Sigmoid colon (tissue), 7 donors: ENCODE results near the gene ABHD6. TPM values are rescaled to one million over a fixed set of nuclear protein-coding genes. Genes with fewer than 3 reads are reported as not detected.

Experiments
- DNase-seq: peaks from one replicate; pipeline ENCODE4 v3.0.0-alpha.2; 2019
- H3K27ac ChIP-seq, 4 donors: fragments of 200-600 bp; sonication (generic); one replicate each; pipeline ENCODE4 v1.5.1; 2016 to 2019; ENCODE audit warnings: mild to moderate bottlenecking in 1 of 4
- H3K27me3 ChIP-seq, 3 donors: fragments of 200-600 bp; sonication (generic); one replicate each; pipeline ENCODE4 v1.5.1; 2019; ENCODE audit warnings: mild to moderate bottlenecking in 1 of 3
- H3K36me3 ChIP-seq, 4 donors: fragments of 200-600 bp; sonication (generic); one replicate each; pipeline ENCODE4 v1.5.1; 2016 to 2019
- H3K4me1 ChIP-seq, 4 donors: fragments of 200-600 bp; sonication (generic); one replicate each; pipeline ENCODE4 v1.5.1; 2017 to 2019
- H3K4me3 ChIP-seq, 4 donors: fragments of 200-600 bp; sonication (generic); one replicate each; pipeline ENCODE4 v1.5.1; 2017 to 2019; ENCODE audit warnings: mild to moderate bottlenecking in 2 of 4, moderate library complexity in 1 of 4
- H3K9me3 ChIP-seq, 4 donors: fragments of 200-600 bp in 3 of 4; sonication (generic) in 3 of 4; one replicate each; pipeline versions ENCODE4 v1.5.1 to v1.6.1; 2013 to 2019
- CTCF ChIP-seq, 4 experiments: fragments of 450-650 bp in 3 of 4; fragments of 200-600 bp in 1 of 4; IDR thresholded peaks; one replicate each; pipeline ENCODE4 v1.5.1; 2016 to 2019; ENCODE audit warnings: antibody characterized with exemption in 4 of 4, mild to moderate bottlenecking in 3 of 4, moderate library complexity in 2 of 4
- EP300 ChIP-seq, 4 donors: sonication (generic); formaldehyde crosslinking; IDR thresholded peaks; one replicate each; pipeline ENCODE4 v1.6.1; 2017; ENCODE audit warnings: antibody characterized with exemption in 4 of 4
- POLR2A ChIP-seq, 2 donors: fragments of 450-650 bp; IDR thresholded peaks; one replicate each; pipeline ENCODE4 v1.6.1; 2016; ENCODE audit warnings: antibody characterized with exemption in 2 of 2, mild to moderate bottlenecking in 2 of 2, moderate library complexity in 2 of 2
- POLR2AphosphoS5 ChIP-seq, 4 donors: sonication (generic); formaldehyde crosslinking; IDR thresholded peaks; one replicate each; pipeline ENCODE4 v1.6.1; 2017; ENCODE audit warnings: antibody characterized with exemption in 4 of 4
- WGBS, 2 donors: extraction: QIAGEN DNeasy Blood & Tissue Kit; methylation state at CpG; one replicate each; pipeline ENCODE4 v1.1.7; 2013; 5-methylcytosine and 5-hydroxymethylcytosine counted together
- intact Hi-C: fragments of 100-400 bp; cut with DNase I; formaldehyde crosslinking; loops from one replicate; pipeline ENCODE4 v1.15.1; 2023
- polyA plus RNA-seq, 3 donors: library from polyadenylated mRNA; stranded (reverse); fragments of 200-250 nt; gene quantifications; one replicate each; pipeline ENCODE4 v1.2.3, GENCODE V29; 2013
- total RNA-seq, 4 donors: library from RNA; depleted of rRNA; stranded (reverse); fragments of >200 nt; gene quantifications; one replicate each; pipeline ENCODE4 v1.1.0, GENCODE V29; 2016
- donor health status: healthy with polysubstance abuse.
- donor health status: Bipolar disorder and iron deficiency.
- donor health status: healthy.

ABHD6 gene
- total and polyA plus RNA-seq, 7 donors: 6.0 to 47.4 (median 15.4) TPM

- Histone ChIP-seq H3K4me1 (no peaks in the 10 kb centered on the region), H3K4me3 (no peak overlapping the region), H3K27me3 (no peaks in the 10 kb centered on the region), H3K27ac (no peak overlapping the region), H3K9me3 (no peaks in the 10 kb centered on the region), H3K36me3 (no peaks in the 10 kb centered on the region)
- intact Hi-C loops: no loop called here
- DNase-seq: no peak
- 97 to 98% methylated on average over 4 of the region's 4 CpGs for WGBS, 2 donors
- no peak for TF ChIP-seq EP300 (IDR thresholded peaks at IDR 0.05)
- TF ChIP-seq CTCF (IDR thresholded peaks at IDR 0.05): no peak
- TF ChIP-seq POLR2A (IDR thresholded peaks at IDR 0.05): no peak
- no peak for TF ChIP-seq POLR2AphosphoS5 (IDR thresholded peaks at IDR 0.05)
Observed at GRCh38 chr3:58190291-58190690, 47.3 kb upstream of the ABHD6 start.

GRCh38 chr3:58190882-58191281 lies 46.7 kb upstream of the ABHD6 start:
- H3K4me3 ChIP-seq: no peak overlapping the region
- no peak overlapping the region for H3K27ac ChIP-seq
- intact Hi-C loops: no loop called here

GRCh38 chr3:58191361-58191991 lies 46.1 kb upstream of the ABHD6 start:
- H3K27ac ChIP-seq: no peak overlapping the region
- H3K27me3 ChIP-seq: no peaks in the 10 kb centered on the region
- intact Hi-C loops: no loop called here
- no peaks in the 10 kb centered on the region for H3K4me1 ChIP-seq
- no peak overlapping the region for H3K4me3 ChIP-seq
- H3K9me3 ChIP-seq: no peaks in the 10 kb centered on the region
- 57 to 76% methylated on average over 10 of the region's 10 CpGs for WGBS, 2 donors
- no peak for DNase-seq
- H3K36me3 ChIP-seq: no peaks in the 10 kb centered on the region
- no peak for TF ChIP-seq CTCF (IDR thresholded peaks at IDR 0.05)
- TF ChIP-seq POLR2A (IDR thresholded peaks at IDR 0.05): no peak
- no peak for TF ChIP-seq POLR2AphosphoS5 (IDR thresholded peaks at IDR 0.05)
- no peak for TF ChIP-seq EP300 (IDR thresholded peaks at IDR 0.05)

More at GRCh38 chr3:58190882-58191281, 46.7 kb upstream of the ABHD6 start:
- TF ChIP-seq CTCF (IDR thresholded peaks at IDR 0.05) (no peak), EP300 (IDR thresholded peaks at IDR 0.05) (no peak), POLR2A (IDR thresholded peaks at IDR 0.05) (no peak), POLR2AphosphoS5 (IDR thresholded peaks at IDR 0.05) (no peak)
- no peaks in the 10 kb centered on the region for H3K4me1 ChIP-seq
- H3K27me3 ChIP-seq: no peaks in the 10 kb centered on the region
- no peaks in the 10 kb centered on the region for H3K9me3 ChIP-seq
- H3K36me3 ChIP-seq: no peaks in the 10 kb centered on the region
- DNase-seq: no peak
- WGBS, 2 donors: 91 to 92% methylated on average over 4 of the region's 4 CpGs

- DNase-seq: no peak
- H3K9me3 ChIP-seq: no peaks in the 10 kb centered on the region
- H3K27me3 ChIP-seq: no peaks in the 10 kb centered on the region
- H3K4me1 ChIP-seq: no peaks in the 10 kb centered on the region
- H3K4me3 ChIP-seq: no peak overlapping the region
- WGBS, 2 donors: 83% methylated on average over 5 of the region's 5 CpGs
- intact Hi-C loops: no loop called here
- no peak overlapping the region for H3K27ac ChIP-seq
- H3K36me3 ChIP-seq: no peaks in the 10 kb centered on the region
- TF ChIP-seq POLR2A (IDR thresholded peaks at IDR 0.05) (no peak), CTCF (IDR thresholded peaks at IDR 0.05) (no peak), EP300 (IDR thresholded peaks at IDR 0.05) (no peak), POLR2AphosphoS5 (IDR thresholded peaks at IDR 0.05) (no peak)
Observed at GRCh38 chr3:58192069-58192468, 45.5 kb upstream of the ABHD6 start.
